T-helper 1 cell treated with Interleukin-12 subunit alpha and Interleukin-12 subunit beta and Interleukin-4 antibody, amounts not matched to agents 30 μg/mL and 1 μg/mL, for 36 hours (primary cell): ENCODE data around the gene ATP1B2.

Experiments used
- H3K27ac Mint-ChIP-seq: one replicate; pipeline ENCODE4 v1.8.0; 2021; ENCODE audit warnings: mild to moderate bottlenecking, mixed read lengths
- H3K27me3 Mint-ChIP-seq: one replicate; pipeline ENCODE4 v1.8.0; 2021; ENCODE audit warnings: low read depth, mixed read lengths
- H3K36me3 Mint-ChIP-seq: one replicate; pipeline ENCODE4 v1.8.0; 2021; ENCODE audit warnings: low read depth, mixed read lengths
- H3K4me1 Mint-ChIP-seq: one replicate; pipeline ENCODE4 v1.8.0; 2021; ENCODE audit warnings: low read depth, mixed read lengths
- H3K4me3 Mint-ChIP-seq: one replicate; pipeline ENCODE4 v1.8.0; 2021; ENCODE audit warnings: mild to moderate bottlenecking, moderate library complexity, mixed read lengths
- H3K9me3 Mint-ChIP-seq: one replicate; pipeline ENCODE4 v1.8.0; 2021; ENCODE audit warnings: mixed read lengths

The ATP1B2 gene

DNA sequence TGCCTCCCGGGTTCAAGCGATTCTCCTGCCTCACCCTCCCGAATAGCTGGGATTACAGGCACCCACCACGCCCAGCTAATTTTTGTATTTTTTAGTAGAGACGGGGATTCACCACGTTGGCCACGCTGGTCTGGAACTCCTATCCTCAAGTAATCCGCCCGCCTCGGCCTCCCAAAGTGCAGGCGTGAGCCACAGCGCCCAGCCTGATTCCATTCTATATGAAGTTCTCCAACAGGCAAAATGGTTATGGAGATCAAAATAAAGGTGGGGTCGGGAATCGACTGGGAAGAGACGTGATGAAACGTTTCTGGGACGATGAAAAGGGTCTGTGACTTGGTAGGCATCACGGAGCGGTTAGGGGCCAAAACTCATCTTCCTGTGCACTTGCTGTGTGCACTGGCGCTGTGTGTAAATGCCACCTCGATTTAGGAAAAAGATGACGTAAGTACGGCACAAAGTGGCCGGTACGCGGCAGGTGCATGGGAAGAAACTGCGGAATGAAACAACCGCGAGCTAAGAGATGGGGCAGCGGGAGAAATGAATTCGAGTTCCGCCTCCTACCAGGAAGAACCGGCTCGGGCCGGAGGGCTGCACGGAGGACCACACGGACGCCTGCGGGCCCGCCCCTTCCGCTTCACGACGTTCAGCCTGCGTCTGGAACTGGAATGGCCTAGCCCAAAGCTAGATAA is 35.0 kb downstream of the ATP1B2 start:
- Mint-ChIP-seq H3K27ac (peak overlapping the region; percentile 98), H3K36me3 (peaks cover 22% of the 10 kb centered on the region), H3K4me1 (peaks cover 28% of the 10 kb centered on the region), H3K9me3 (no peaks in the 10 kb centered on the region), H3K4me3 (peak overlapping the region; percentile 95), H3K27me3 (no peaks in the 10 kb centered on the region)

DNA sequence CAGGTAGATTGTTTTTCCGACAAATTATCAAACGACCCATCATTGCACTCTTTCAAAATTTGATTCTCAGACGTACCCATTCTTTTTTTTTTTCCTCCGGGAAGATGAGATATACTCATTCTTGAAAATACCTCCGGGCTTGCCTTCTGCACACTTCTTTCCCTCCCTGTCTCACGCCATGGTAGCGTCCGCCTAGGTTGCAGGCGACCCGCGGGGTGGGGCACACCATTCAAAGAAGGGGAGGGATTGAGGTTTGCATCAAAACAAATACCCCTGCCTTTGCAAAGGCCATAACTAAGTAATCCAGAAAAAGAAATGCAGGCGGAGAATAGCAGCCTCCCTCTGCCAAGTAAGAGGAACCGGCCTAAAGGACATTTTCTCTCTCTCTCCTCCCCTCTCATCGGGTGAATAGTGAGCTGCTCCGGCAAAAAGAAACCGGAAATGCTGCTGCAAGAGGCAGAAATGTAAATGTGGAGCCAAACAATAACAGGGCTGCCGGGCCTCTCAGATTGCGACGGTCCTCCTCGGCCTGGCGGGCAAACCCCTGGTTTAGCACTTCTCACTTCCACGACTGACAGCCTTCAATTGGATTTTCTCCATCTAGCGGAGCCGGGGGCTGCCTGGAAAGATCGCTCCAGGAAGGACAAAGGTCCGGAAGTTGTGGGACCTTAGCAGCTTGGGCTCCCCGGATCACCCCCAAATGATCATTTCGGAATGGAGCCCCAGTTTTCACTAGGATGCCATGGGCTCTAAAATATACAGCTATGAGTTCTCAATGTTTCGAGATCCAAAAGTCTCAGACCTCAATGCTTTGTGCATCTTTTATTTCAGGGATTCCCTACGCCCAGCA is 35.7 kb downstream of the ATP1B2 start:
- Mint-ChIP-seq H3K27ac (peak overlapping the region; percentile 98), H3K4me3 (peak overlapping the region; percentile 95), H3K9me3 (no peaks in the 10 kb centered on the region), H3K36me3 (peaks cover 22% of the 10 kb centered on the region), H3K4me1 (peaks cover 28% of the 10 kb centered on the region), H3K27me3 (no peaks in the 10 kb centered on the region)

DNA sequence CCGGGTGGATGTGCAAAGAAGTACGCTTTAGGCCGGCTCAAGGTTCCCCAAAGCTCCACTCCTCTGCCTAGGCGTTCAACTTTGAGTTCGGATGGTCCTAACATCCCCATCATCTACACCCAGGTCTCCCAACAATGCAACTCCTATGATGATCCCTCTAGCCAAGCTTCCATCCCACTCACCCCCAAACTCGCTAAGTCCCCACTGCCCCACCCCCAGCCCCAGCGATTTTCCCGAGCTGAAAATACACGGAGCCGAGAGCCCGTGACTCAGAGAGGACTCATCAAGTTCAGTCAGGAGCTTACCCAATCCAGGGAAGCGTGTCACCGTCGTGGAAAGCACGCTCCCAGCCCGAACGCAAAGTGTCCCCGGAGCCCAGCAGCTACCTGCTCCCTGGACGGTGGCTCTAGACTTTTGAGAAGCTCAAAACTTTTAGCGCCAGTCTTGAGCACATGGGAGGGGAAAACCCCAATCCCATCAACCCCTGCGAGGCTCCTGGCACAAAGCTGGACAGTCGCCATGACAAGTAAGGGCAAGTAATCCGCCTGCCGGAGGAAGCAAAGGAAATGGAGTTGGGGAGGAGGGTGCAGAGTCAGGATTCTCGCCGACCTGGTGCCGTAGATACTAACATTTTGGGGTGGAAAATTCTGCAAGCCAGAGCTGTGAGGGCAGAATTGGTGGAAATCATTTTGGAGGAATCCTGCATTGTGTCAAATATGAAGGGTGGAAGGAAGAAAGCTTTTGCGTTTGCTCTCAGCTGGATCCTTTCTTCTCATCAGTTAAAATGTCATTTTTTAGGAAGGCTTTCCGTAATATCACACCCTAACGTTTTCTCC is 36.6 kb downstream of the ATP1B2 start, which contains the start of gene TP53:
TP53 (minus strand) TSS at position 419 of the 836 bp plus-strand sequence. CDS start 10,896 bp downstream, outside the sequence.
- peak within 1 kb of the TSS; percentile 98 for H3K27ac Mint-ChIP-seq
- H3K27me3 Mint-ChIP-seq: no peaks in the 10 kb centered on the region
- H3K4me1 Mint-ChIP-seq: peaks cover 28% of the 10 kb centered on the region
- H3K4me3 Mint-ChIP-seq: peak within 1 kb of the TSS; percentile 95
- H3K36me3 Mint-ChIP-seq: peaks cover 22% of the 10 kb centered on the region
- no peaks in the 10 kb centered on the region for H3K9me3 Mint-ChIP-seq

DNA sequence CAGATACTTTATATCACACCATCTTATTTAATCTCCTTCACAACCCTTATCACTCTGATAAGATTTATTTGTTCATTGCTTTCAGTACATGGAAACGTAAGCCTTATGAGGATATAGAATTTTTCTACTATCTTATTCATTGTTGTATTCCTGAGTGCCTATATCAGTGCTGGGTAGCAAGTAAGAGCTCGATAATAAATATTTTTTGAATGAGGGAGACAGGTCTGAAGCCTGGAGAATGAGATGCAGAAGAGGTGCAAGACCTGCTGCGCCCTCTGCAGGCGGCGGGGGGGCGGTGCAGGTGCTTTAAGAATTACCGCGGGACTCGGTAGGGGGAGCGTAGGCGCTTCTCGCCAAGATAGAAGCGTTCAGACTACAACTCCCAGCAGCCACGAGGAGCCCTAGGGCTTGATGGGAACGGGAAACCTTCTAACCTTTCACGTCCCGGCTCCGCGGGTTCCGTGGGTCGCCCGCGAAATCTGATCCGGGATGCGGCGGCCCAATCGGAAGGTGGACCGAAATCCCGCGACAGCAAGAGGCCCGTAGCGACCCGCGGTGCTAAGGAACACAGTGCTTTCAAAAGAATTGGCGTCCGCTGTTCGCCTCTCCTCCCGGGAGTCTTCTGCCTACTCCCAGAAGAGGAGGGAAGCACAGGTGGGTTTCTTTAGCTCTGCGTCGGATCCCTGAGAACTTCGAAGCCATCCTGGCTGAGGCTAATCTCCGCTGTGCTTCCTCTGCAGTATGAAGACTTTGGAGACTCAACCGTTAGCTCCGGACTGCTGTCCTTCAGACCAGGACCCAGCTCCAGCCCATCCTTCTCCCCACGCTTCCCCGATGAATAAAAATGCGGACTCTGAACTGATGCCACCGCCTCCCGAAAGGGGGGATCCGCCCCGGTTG is 37.4 kb downstream of the ATP1B2 start, which contains the start of gene WRAP53:
WRAP53 (plus strand) TSS at position 570 of the 900 bp plus-strand sequence; CDS start at position 742, 172 bp downstream.
- H3K27ac Mint-ChIP-seq: peak within 1 kb of the TSS; percentile 98
- H3K27me3 Mint-ChIP-seq: no peaks in the 10 kb centered on the region
- peak within 1 kb of the TSS; percentile 95 for H3K4me3 Mint-ChIP-seq
- H3K9me3 Mint-ChIP-seq: no peaks in the 10 kb centered on the region
- peaks cover 28% of the 10 kb centered on the region for H3K4me1 Mint-ChIP-seq
- H3K36me3 Mint-ChIP-seq: peaks cover 18% of the 10 kb centered on the region

DNA sequence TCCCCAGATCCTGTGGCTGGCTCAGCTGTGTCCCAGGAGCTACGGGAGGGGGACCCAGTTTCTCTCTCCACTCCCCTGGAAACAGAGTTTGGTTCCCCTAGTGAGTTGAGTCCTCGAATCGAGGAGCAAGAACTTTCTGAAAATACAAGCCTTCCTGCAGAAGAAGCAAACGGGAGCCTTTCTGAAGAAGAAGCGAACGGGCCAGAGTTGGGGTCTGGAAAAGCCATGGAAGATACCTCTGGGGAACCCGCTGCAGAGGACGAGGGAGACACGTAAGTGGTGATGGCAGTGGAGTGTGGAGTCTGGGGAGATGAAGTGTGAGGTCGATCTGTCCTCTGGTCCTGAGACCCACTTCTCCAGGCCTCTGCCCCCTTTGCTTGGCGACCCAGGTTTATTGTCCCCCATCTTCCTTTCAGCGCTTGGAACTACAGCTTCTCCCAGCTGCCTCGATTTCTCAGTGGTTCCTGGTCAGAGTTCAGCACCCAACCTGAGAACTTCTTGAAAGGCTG is 38.1 kb downstream of the ATP1B2 start:
- no peaks in the 10 kb centered on the region for H3K27me3 Mint-ChIP-seq
- H3K4me3 Mint-ChIP-seq: peak overlapping the region; percentile 95
- H3K4me1 Mint-ChIP-seq: peaks cover 28% of the 10 kb centered on the region
- no peaks in the 10 kb centered on the region for H3K9me3 Mint-ChIP-seq
- H3K27ac Mint-ChIP-seq: peak overlapping the region; percentile 55
- peaks cover 20% of the 10 kb centered on the region for H3K36me3 Mint-ChIP-seq

DNA sequence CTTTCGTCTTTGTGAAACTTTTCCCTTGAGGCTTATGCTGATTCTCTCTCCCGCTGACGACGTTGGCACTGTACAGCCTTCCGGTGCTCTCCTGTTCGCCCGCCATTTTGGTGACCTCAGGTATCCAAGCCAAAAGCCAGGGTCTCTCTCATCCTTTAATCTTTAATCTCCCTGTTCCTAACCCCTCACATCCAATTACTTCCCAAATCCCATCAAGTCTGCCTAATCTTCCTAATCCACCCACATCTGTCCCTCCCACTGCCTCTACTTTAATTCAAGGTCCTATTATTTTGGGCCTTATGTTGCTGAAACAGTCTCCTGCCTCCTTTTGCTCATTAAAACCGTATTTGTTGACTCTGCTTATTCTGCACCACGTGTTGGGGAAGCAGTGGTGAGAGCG is 44.9 kb downstream of the ATP1B2 start:
- Mint-ChIP-seq H3K36me3 (peaks cover 18% of the 10 kb centered on the region), H3K4me1 (no peaks in the 10 kb centered on the region), H3K9me3 (no peaks in the 10 kb centered on the region), H3K27me3 (no peaks in the 10 kb centered on the region), H3K27ac (no peak overlapping the region), H3K4me3 (no peak overlapping the region)

DNA sequence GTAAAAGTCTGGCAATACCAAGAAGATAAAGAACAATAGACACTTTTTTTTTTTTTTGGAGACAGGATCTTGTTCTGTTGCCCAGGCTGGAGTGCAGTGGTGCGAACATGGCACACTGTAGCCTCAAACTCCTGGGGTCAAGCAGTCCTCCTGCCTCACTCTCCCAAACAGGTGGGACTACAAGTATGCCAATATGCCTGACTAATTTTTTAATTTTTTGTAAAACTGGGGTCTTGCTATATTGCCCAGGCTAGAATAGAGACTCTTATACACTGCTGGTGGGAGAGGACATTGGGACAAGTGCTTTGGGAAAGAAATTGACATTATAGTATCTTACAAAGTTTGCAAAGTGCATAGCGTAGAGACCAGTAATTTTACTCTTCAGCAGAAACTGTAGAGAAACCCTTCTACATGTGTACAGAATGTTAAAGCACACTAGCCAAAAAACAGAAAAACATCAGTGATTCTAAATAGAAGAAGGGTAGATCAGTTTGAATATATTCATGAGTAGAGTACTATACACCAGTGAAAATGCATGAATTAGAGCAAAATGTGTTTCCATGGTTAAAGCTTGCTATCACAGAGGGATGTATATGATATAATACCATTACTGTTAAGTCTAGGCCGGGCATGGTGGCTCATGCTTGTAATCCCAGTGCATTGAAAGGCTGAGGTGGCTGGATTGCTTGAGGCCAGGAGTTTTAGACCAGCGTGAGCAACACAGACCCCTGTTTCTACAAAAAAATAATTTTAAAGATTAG is 47.3 kb downstream of the ATP1B2 start:
- peaks cover 21% of the 10 kb centered on the region for H3K36me3 Mint-ChIP-seq
- H3K27ac Mint-ChIP-seq: no peak overlapping the region
- no peaks in the 10 kb centered on the region for H3K27me3 Mint-ChIP-seq
- H3K9me3 Mint-ChIP-seq: no peaks in the 10 kb centered on the region
- H3K4me1 Mint-ChIP-seq: no peaks in the 10 kb centered on the region
- H3K4me3 Mint-ChIP-seq: no peak overlapping the region

DNA sequence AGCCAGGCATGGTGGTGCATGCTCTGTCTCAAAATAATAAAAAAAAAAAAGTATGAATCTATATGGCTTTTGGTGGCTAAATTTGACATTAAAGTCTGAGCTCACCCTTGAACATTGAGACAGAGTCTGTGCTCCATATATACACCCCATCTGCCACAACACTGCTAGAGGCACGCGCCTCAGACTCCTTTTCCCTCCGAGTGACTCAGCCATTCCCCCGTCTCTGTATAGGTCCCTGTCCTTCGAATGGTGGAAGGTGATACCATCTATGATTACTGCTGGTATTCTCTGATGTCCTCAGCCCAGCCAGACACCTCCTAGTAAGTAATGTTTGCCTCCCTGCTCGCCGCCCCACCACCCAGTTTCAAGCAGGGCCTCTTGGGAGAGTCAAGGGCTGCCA is 49.8 kb downstream of the ATP1B2 start:
- H3K4me1 Mint-ChIP-seq: peaks cover 4% of the 10 kb centered on the region
- H3K36me3 Mint-ChIP-seq: peaks cover 20% of the 10 kb centered on the region
- H3K27me3 Mint-ChIP-seq: peaks cover 18% of the 10 kb centered on the region
- no peak overlapping the region for H3K4me3 Mint-ChIP-seq
- no peaks in the 10 kb centered on the region for H3K9me3 Mint-ChIP-seq
- no peak overlapping the region for H3K27ac Mint-ChIP-seq

DNA sequence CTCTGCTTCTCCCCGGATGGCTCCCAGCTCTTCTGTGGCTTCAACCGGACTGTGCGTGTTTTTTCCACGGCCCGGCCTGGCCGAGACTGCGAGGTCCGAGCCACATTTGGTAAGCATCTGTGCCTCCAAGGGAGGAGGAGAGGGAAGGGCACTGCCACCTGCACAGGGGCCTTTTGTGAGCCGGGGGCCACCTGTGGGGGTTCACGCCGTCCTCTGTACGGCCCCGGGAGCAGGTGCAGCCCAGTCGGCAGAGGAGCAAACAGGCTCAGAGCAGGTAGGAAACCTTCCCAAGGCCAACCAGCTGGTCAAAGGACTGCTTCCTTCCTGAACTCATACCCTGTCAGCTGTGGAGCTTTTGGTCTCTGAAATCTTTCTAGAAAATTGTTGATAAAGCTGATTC is 51.0 kb downstream of the ATP1B2 start:
- peaks cover 29% of the 10 kb centered on the region for H3K27me3 Mint-ChIP-seq
- peaks cover 14% of the 10 kb centered on the region for H3K36me3 Mint-ChIP-seq
- no peak overlapping the region for H3K4me3 Mint-ChIP-seq
- no peaks in the 10 kb centered on the region for H3K9me3 Mint-ChIP-seq
- no peak overlapping the region for H3K27ac Mint-ChIP-seq
- peaks cover 7% of the 10 kb centered on the region for H3K4me1 Mint-ChIP-seq

DNA sequence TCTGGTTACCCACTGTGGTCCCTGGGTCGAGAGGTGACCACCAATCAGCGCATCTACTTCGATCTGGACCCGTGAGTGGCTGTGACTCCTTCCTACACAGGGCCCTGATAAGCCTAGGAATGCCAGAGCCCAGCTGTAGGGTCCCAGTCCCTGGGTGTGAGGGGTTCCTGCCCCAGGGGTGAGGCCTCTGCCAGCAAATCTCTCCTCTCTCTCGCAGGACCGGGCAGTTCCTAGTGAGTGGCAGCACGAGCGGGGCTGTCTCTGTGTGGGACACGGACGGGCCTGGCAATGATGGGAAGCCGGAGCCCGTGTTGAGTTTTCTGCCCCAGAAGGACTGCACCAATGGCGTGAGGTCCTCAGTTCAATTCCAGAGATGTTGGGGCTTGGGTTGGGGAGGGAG is 52.0 kb downstream of the ATP1B2 start:
- no peaks in the 10 kb centered on the region for H3K9me3 Mint-ChIP-seq
- H3K27ac Mint-ChIP-seq: no peak overlapping the region
- no peak overlapping the region for H3K4me3 Mint-ChIP-seq
- peaks cover 39% of the 10 kb centered on the region for H3K27me3 Mint-ChIP-seq
- H3K36me3 Mint-ChIP-seq: peaks cover 14% of the 10 kb centered on the region
- peaks cover 7% of the 10 kb centered on the region for H3K4me1 Mint-ChIP-seq

DNA sequence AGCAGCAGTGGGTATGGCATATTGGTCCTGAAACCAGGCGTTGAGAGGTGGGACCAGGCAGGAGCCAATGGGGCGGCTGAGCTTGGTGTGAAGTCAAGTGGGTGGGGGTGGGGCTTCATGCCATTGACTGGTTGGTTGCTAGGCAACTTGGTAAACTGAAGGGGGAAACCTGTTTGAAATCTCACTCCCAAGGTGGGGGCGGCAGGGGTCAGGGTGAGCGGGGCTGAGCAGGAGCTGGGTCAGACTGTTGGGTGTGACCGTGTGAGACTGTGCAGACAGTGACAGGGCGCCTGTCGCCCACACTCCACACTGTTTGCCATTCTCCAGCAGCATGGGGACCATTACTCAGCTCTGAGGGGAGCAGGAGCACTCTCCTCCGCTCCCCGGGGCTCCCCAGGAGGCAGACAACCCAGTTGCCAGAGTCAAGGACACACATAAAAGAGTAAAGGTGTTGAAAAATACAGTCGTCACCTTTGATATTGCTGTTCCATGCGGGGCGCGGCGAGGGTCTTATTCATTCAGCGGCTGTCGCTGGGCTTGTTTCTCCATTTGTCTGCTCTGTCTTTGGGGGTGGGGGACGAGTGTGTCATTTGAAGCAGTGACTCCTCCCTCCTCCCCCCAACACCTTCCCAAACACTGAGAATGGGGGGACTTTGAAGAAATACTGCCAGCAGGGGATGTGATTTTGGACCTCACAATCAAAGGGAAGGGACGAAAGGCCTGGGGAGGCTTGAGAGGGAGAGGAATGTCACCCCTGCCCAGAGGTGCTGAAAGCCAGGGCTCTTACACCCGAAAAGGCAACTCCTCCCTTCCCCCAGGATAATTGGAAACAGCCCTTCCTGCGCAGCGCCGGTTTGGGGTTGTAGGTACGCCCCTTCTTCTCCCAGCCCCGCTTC is 53.1 kb downstream of the ATP1B2 start:
- Mint-ChIP-seq H3K9me3 (no peaks in the 10 kb centered on the region), H3K27ac (no peak overlapping the region), H3K4me3 (no peak overlapping the region), H3K4me1 (peaks cover 7% of the 10 kb centered on the region), H3K36me3 (peaks cover 10% of the 10 kb centered on the region), H3K27me3 (peaks cover 42% of the 10 kb centered on the region)

DNA sequence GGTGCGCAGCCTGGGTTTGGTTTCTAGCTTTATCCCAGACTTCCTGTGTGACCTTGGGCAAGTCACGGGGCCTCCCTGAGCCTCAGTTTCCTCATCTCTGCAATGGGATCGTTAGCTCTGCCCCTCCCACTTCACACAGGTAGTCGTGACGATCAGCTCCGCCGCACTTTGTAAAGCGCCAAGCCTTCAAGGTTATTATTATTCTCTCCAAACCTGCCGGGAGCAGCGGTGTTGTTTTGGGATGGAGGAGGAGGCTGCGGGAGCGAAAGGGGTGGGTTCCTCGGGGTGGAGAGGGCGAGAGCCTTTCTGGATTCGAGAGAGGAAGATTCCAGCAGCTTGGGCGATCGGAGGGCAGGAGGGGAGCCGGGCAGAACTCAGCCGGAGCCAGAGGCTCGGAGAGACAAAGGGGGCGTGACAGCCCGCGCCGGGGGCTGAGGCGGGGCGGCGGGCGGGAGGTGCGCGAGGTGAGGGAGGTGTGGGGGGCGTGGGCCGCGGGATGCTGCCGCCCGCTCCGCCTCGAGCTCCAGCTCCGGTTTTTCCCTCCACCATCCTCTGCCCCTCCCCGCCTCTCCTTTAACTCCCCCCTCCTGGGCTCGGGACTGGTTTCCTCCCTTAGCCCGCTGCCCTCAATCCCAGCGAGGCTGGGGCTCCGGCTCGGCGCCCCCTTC is 54.0 kb downstream of the ATP1B2 start, which contains the start of gene EFNB3:
EFNB3 (plus strand) TSS at position 602 of the 668 bp plus-strand sequence. CDS start 397 bp downstream, outside the sequence.
- peak within 1 kb of the TSS; percentile 21 for H3K4me3 Mint-ChIP-seq
- peaks cover 7% of the 10 kb centered on the region for H3K4me1 Mint-ChIP-seq
- peaks cover 10% of the 10 kb centered on the region for H3K36me3 Mint-ChIP-seq
- H3K9me3 Mint-ChIP-seq: no peaks in the 10 kb centered on the region
- H3K27ac Mint-ChIP-seq: no peak within 1 kb of the TSS
- H3K27me3 Mint-ChIP-seq: peaks cover 42% of the 10 kb centered on the region
